ENCODE measurements around the gene UTP25. TPM values are rescaled to one million over a fixed set of nuclear protein-coding genes. Genes with fewer than 3 reads are reported as not detected.
"Not testable (repeated sequence)": the region's sequence is repeated elsewhere in the genome, so short reads cannot be mapped to it uniquely, and the experiment has no call there.

Gene UTP25
- total RNA-seq, 1 experiment from 2014 or later: 12.7 TPM

GRCh38 chr1:209888291-209889076, 60.7 kb downstream of the UTP25 start:
- DNase-seq (ENCODE audit: low read depth, low spot score); H4K20me1 ChIP-seq (ENCODE audit: insufficient read depth); ATAC-seq; H3K9me3 ChIP-seq (ENCODE audit: control insufficient read depth in 1 of 2, insufficient read depth in 1 of 2, low read depth in 1 of 2, low read length in 2 of 2); H3K9me2 ChIP-seq (ENCODE audit: insufficient read depth); intact Hi-C loops (cut with micrococcal nuclease); H3K27ac ChIP-seq (ENCODE audit: low read depth, low read length); H3K79me2 ChIP-seq (ENCODE audit: insufficient read depth, low read length); H3K4me3 ChIP-seq (replicated peaks in 1 of 2; ENCODE audit: low read depth in 1 of 2, low read length in 2 of 2); BruUV-seq (replicated peaks); H3K4me2 ChIP-seq (ENCODE audit: low read length); H3K9ac ChIP-seq (ENCODE audit: low read length); H2AFZ ChIP-seq (ENCODE audit: low read depth, low read length, poor library complexity, severe bottlenecking); H3K27me3 ChIP-seq (ENCODE audit: insufficient read depth, low read length); RAD21 ChIA-PET (ENCODE audit: low non-redundant PET in 1 of 2, low total read pairs in 2 of 2, uncharacterized antibody in 2 of 2, unreplicated experiment in 2 of 2); POLR2A ChIA-PET; H3K36me3 ChIP-seq (ENCODE audit: control insufficient read depth in 1 of 2, insufficient read depth in 2 of 2, low read length in 2 of 2): not testable (repeated sequence)
- peaks cover 7 to 16% of the 10 kb centered on the region in 2 experiments for H3K4me1 ChIP-seq (ENCODE audit: control insufficient read depth in 1 of 2, insufficient read depth in 2 of 2, low read length in 2 of 2)
- CTCF ChIA-PET: interaction anchor here (1.5 kb wide), 1 partner anchor 12 kb away, joined by 3 read pairs; no protein-coding TSS in a partner anchor

GRCh38 chr1:209889077-209889418, 61.3 kb downstream of the UTP25 start:
- Histone ChIP-seq H3K9me3 (ENCODE audit: control insufficient read depth in 1 of 2, insufficient read depth in 1 of 2, low read depth in 1 of 2, low read length in 2 of 2) (no peaks in the 10 kb centered on the region), H3K27me3 (ENCODE audit: insufficient read depth, low read length) (no peaks in the 10 kb centered on the region), H3K4me1 (ENCODE audit: control insufficient read depth in 1 of 2, insufficient read depth in 2 of 2, low read length in 2 of 2) (peaks cover 6 to 14% of the 10 kb centered on the region in 2 experiments), H3K36me3 (ENCODE audit: control insufficient read depth in 1 of 2, insufficient read depth in 2 of 2, low read length in 2 of 2) (no peaks in the 10 kb centered on the region), H3K79me2 (ENCODE audit: insufficient read depth, low read length) (no peaks in the 10 kb centered on the region), H4K20me1 (ENCODE audit: insufficient read depth) (no peaks in the 10 kb centered on the region), H3K4me3 (replicated peaks in 1 of 2; ENCODE audit: low read depth in 1 of 2, low read length in 2 of 2) (no peak overlapping the region), H3K27ac (ENCODE audit: low read depth, low read length) (no peak overlapping the region), H2AFZ (ENCODE audit: low read depth, low read length, poor library complexity, severe bottlenecking) (no peak overlapping the region), H3K9me2 (ENCODE audit: insufficient read depth) (no peaks in the 10 kb centered on the region), H3K4me2 (ENCODE audit: low read length) (no peak overlapping the region), H3K9ac (ENCODE audit: low read length) (no peak overlapping the region)
- ATAC-seq (no peak), DNase-seq (ENCODE audit: low read depth, low spot score) (no peak)
- intact Hi-C loops (cut with micrococcal nuclease): no loop called here
- RAD21 ChIA-PET (ENCODE audit: low non-redundant PET in 1 of 2, low total read pairs in 2 of 2, uncharacterized antibody in 2 of 2, unreplicated experiment in 2 of 2): no interaction called here
- BruUV-seq (replicated peaks): no TSS peak
- no peak for TF ChIP-seq SIN3A (IDR thresholded peaks at IDR 0.05; ENCODE audit: low read depth)
- TF ChIP-seq POLR2AphosphoS5 (IDR thresholded peaks at IDR 0.05; ENCODE audit: low read depth, low read length): no peak
- TF ChIP-seq POLR2A (IDR thresholded peaks at IDR 0.05; ENCODE audit: borderline replicate concordance, extremely low read depth, insufficient read depth, insufficient read length): no peak
- TF ChIP-seq TCF7L2 (IDR thresholded peaks at IDR 0.05; ENCODE audit: borderline replicate concordance, extremely low read depth, insufficient read depth, insufficient read length): no peak
- TF ChIP-seq ZNF274 (IDR thresholded peaks at IDR 0.05; ENCODE audit: low read depth, low read length): no peak
- TF ChIP-seq ELF1 (IDR thresholded peaks at IDR 0.05; ENCODE audit: borderline replicate concordance, low read depth): no peak
- TF ChIP-seq ZFX (IDR thresholded peaks at IDR 0.05): no peak
- TF ChIP-seq YY1 (IDR thresholded peaks at IDR 0.05; ENCODE audit: extremely low read depth, insufficient replicate concordance, low read depth, low read length): no peak
- POLR2A ChIA-PET: no interaction called here
- CTCF ChIA-PET: interaction anchor here (1.5 kb wide), 1 partner anchor 11 kb away, joined by 3 read pairs; no protein-coding TSS in a partner anchor
